GM23338 (cell line): ENCODE results near the gene UVSSA. TPM values are rescaled to one million over a fixed set of nuclear protein-coding genes. Genes with fewer than 3 reads are reported as not detected.

Experiments used
- ATAC-seq: fragments of 200-7000 bp; cut with Tn5 transposase; 3 replicates; pipeline ENCODE4 v1.9.1; 2020
- DNase-seq: peaks from one replicate; pipeline ENCODE4 v3.0.0-alpha.2; 2015; ENCODE audit warnings: low spot score
- H2AFZ ChIP-seq: fragments of 200-600 bp; sonication (generic); 2 replicates; pipeline ENCODE4 v1.8.0; 2016; ENCODE audit warnings: antibody characterized with exemption, mild to moderate bottlenecking, moderate library complexity
- H3F3A ChIP-seq: fragments of 200-600 bp; sonication (generic); replicated peaks from 2 replicates; pipeline ENCODE4 v1.8.0; 2017; ENCODE audit warnings: antibody characterized with exemption, mixed run types, low read depth
- H3K27ac ChIP-seq: fragments of 200-600 bp; sonication (generic); 2 replicates; pipeline ENCODE4 v1.6.1; 2016; ENCODE audit warnings: low read depth
- H3K27me3 ChIP-seq: fragments of 200-600 bp; sonication (generic); 2 replicates; pipeline ENCODE4 v1.8.0; 2016; ENCODE audit warnings: mild to moderate bottlenecking, mixed run types, moderate library complexity; ENCODE audit not compliant: insufficient read depth
- H3K36me3 ChIP-seq: fragments of 200-600 bp; sonication (generic); 2 replicates; pipeline ENCODE4 v1.8.0; 2016; ENCODE audit warnings: mild to moderate bottlenecking; ENCODE audit not compliant: insufficient read depth
- H3K4me1 ChIP-seq: fragments of 200-600 bp; sonication (generic); 2 replicates; pipeline ENCODE4 v1.8.0; 2016; ENCODE audit warnings: mild to moderate bottlenecking, moderate library complexity; ENCODE audit not compliant: insufficient read depth
- H3K4me2 ChIP-seq: fragments of 200-600 bp; sonication (generic); 2 replicates; pipeline ENCODE4 v1.7.1; 2017; ENCODE audit warnings: mixed run types
- H3K4me3 ChIP-seq: fragments of 200-600 bp; sonication (generic); 2 replicates; pipeline ENCODE4 v1.6.1; 2016; ENCODE audit warnings: mixed run types
- H3K79me2 ChIP-seq: fragments of 200-600 bp; sonication (generic); replicated peaks from 2 replicates; pipeline ENCODE4 v1.8.0; 2017; ENCODE audit warnings: mild to moderate bottlenecking; ENCODE audit not compliant: insufficient read depth
- H3K9me2 ChIP-seq: fragments of 200-600 bp; sonication (generic); 2 replicates; pipeline ENCODE4 v1.8.0; 2017; ENCODE audit not compliant: insufficient read depth
- H4K20me1 ChIP-seq: fragments of 200-600 bp; sonication (generic); replicated peaks from 2 replicates; pipeline ENCODE4 v1.8.0; 2017; ENCODE audit warnings: mild to moderate bottlenecking; ENCODE audit not compliant: insufficient read depth
- H3K27ac Mint-ChIP-seq: 2 replicates; pipeline ENCODE4 v1.8.0; 2020; ENCODE audit warnings: inconsistent platforms, mild to moderate bottlenecking, moderate library complexity, mixed read lengths
- H3K27me3 Mint-ChIP-seq: 3 replicates; pipeline ENCODE4 v1.8.0; 2022; ENCODE audit warnings: low read depth, mild to moderate bottlenecking, moderate library complexity, mixed read lengths, inconsistent platforms; ENCODE audit not compliant: insufficient read depth, poor library complexity
- H3K36me3 Mint-ChIP-seq: 3 replicates; pipeline ENCODE4 v1.8.0; 2021; ENCODE audit warnings: low read depth, mild to moderate bottlenecking, inconsistent platforms, moderate library complexity, mixed read lengths
- H3K4me1 Mint-ChIP-seq: 3 replicates; pipeline ENCODE4 v1.8.0; 2020; ENCODE audit warnings: mild to moderate bottlenecking, inconsistent platforms, mixed read lengths
- H3K4me3 Mint-ChIP-seq: 3 replicates; pipeline ENCODE4 v1.8.0; 2021; ENCODE audit warnings: moderate library complexity, mild to moderate bottlenecking, inconsistent platforms, mixed read lengths
- H3K9me3 Mint-ChIP-seq: 3 replicates; pipeline ENCODE4 v1.8.0; 2020; ENCODE audit warnings: moderate library complexity, mild to moderate bottlenecking, inconsistent platforms, mixed read lengths
- CREB1 ChIP-seq: fragments of 250-450 bp; sonication (Bioruptor Pico); IDR thresholded peaks from 2 replicates; pipeline ENCODE4 v1.5.0; 2020; ENCODE audit warnings: low read depth, mild to moderate bottlenecking, moderate library complexity
- CTCF ChIP-seq, 2 experiments: fragments of 200-600 bp in 1 of 2; sonication (generic) in 1 of 2; conservative IDR thresholded peaks; 2 replicates each; pipeline versions ENCODE4 v1.5.1 to v1.6.1; 2016 to 2017; ENCODE audit warnings: antibody characterized with exemption in 2 of 2, low read depth in 2 of 2, mild to moderate bottlenecking in 2 of 2, moderate library complexity in 1 of 2
- ETS1 ChIP-seq: IDR thresholded peaks from 2 replicates; pipeline ENCODE4 v1.6.1; 2016; ENCODE audit warnings: antibody characterized with exemption
- EZH2 ChIP-seq: fragments of 200-600 bp; sonication (generic); IDR thresholded peaks from one replicate; pipeline ENCODE4 v1.8.0; 2017; ENCODE audit warnings: antibody characterized with exemption, mild to moderate bottlenecking, low read depth; ENCODE audit not compliant: unreplicated experiment
- EZH2phosphoT487 ChIP-seq: fragments of 200-600 bp; sonication (generic); IDR thresholded peaks from one replicate; pipeline ENCODE4 v1.8.1; 2018; ENCODE audit warnings: antibody characterized with exemption; ENCODE audit not compliant: unreplicated experiment
- JUNB ChIP-seq: IDR thresholded peaks from one replicate; pipeline ENCODE4 v1.6.1; 2016; ENCODE audit warnings: antibody characterized with exemption; ENCODE audit not compliant: unreplicated experiment
- NANOG ChIP-seq: IDR thresholded peaks from 2 replicates; pipeline ENCODE4 v1.6.1; 2016; ENCODE audit warnings: antibody characterized with exemption, borderline replicate concordance
- POLR2AphosphoS5 ChIP-seq: IDR thresholded peaks from 2 replicates; pipeline ENCODE4 v1.6.1; 2016; ENCODE audit warnings: antibody characterized with exemption, low read depth
- REST ChIP-seq: IDR thresholded peaks from one replicate; pipeline ENCODE4 v1.6.1; 2018; ENCODE audit warnings: antibody characterized with exemption; ENCODE audit not compliant: unreplicated experiment
- STAT1 ChIP-seq: IDR thresholded peaks from one replicate; pipeline ENCODE4 v1.6.1; 2016; ENCODE audit warnings: antibody characterized with exemption; ENCODE audit not compliant: unreplicated experiment
- ZNF114 ChIP-seq: fragments of 250-450 bp; sonication (Bioruptor Pico); IDR thresholded peaks from 2 replicates; pipeline ENCODE4 v1.5.0; 2020; ENCODE audit warnings: mild to moderate bottlenecking, moderate library complexity
- ZNF331 ChIP-seq: fragments of 250-450 bp; sonication (Bioruptor Pico); IDR thresholded peaks from 2 replicates; pipeline ENCODE4 v1.5.0; 2020; ENCODE audit warnings: low read depth, mild to moderate bottlenecking, moderate library complexity
- ZNF462 ChIP-seq: fragments of 250-450 bp; sonication (Bioruptor Pico); IDR thresholded peaks from 2 replicates; pipeline ENCODE4 v1.5.0; 2020; ENCODE audit warnings: mild to moderate bottlenecking, moderate library complexity
- long read RNA-seq: library from polyadenylated mRNA; unstranded; transcript quantifications from one replicate; pipeline ENCODE4 v2.0.0, GENCODE V29; 2020; ENCODE audit not compliant: unreplicated experiment
- polyA plus RNA-seq: library from polyadenylated mRNA; unstranded; fragments of >200 nt; fragmentation: Nextera tagmentation; extraction: Ambion mirVana; gene quantifications from 2 replicates; pipeline ENCODE4 v1.2.1, GENCODE V29; 2016
- total RNA-seq: library from RNA; depleted of rRNA; stranded (reverse); fragments of >200 nt; shearing (Covaris generic); gene quantifications from 2 replicates; pipeline ENCODE4 v1.2.3, GENCODE V29; 2014; rRNA removed

UVSSA gene
- total RNA-seq: 11.8 and 27.7 TPM in 2 replicates
- polyA plus RNA-seq: 5.9 and 6.5 TPM in 2 replicates
- long read RNA-seq, partial matches to known transcripts: 0 of 1 reads
- long read RNA-seq, other reads (novel, unspliced or antisense): 1 of 1 reads

GRCh38 chr4:1346781-1347409 lies at the start of gene UVSSA:
Gene UVSSA, plus strand, starts transcription at chr4:1347208. Its CDS starts 884 bp downstream, at chr4:1348092.
- H3K36me3 Mint-ChIP-seq: peaks cover 17% of the 10 kb centered on the region
- Histone ChIP-seq H3K27ac (peak within 1 kb of the TSS; percentile 87), H3K9me2 (no peaks in the 10 kb centered on the region), H3K4me3 (peak within 1 kb of the TSS; percentile 79), H4K20me1 (0 out of 2 replicates have a peak, but pooled peaks cover 7% of the 10 kb centered on the region), H3F3A (peaks cover 8% of the 10 kb centered on the region), H3K4me2 (peak within 1 kb of the TSS; percentile 86), H3K27me3 (no peaks in the 10 kb centered on the region), H3K36me3 (no peaks in the 10 kb centered on the region), H3K79me2 (no peaks in the 10 kb centered on the region; the same call in 1 of the 2 replicates), H3K4me1 (peaks cover 8% of the 10 kb centered on the region), H2AFZ (peak within 1 kb of the TSS; percentile 78)
- H3K4me1 Mint-ChIP-seq: peaks cover 25% of the 10 kb centered on the region
- peaks cover 19% of the 10 kb centered on the region for H3K27me3 Mint-ChIP-seq
- peak within 1 kb of the TSS; percentile 87 for H3K4me3 Mint-ChIP-seq
- H3K9me3 Mint-ChIP-seq: no peaks in the 10 kb centered on the region
- ATAC-seq: peak; percentile 87
- DNase-seq: peak; percentile 99
- H3K27ac Mint-ChIP-seq: peak within 1 kb of the TSS; percentile 72; the same call in 1 of the 2 replicates
- TF ChIP-seq POLR2AphosphoS5 (peak; percentile 50), CREB1 (CRISPR knock-in tag) (peak; percentile 88), ETS1 (peak; percentile 66), ZNF331 (CRISPR knock-in tag) (no peak), STAT1 (no peak), NANOG (no peak), EZH2 (no peak), EZH2phosphoT487 (no peak), JUNB (no peak), ZNF114 (no peak), ZNF462 (CRISPR knock-in tag) (no peak), REST (no peak), CTCF (conservative IDR thresholded peaks at IDR 0.05; ENCODE audit: low read depth in 2 of 2) (no peak)
